PC-3 (cell line): Measurements from ENCODE around the gene CD6.

Experiments
- CTCF ChIP-seq: fragments of 300-600 bp; sonication (generic); conservative IDR thresholded peaks from 2 replicates; pipeline ENCODE4 v1.5.1; 2017; ENCODE audit warnings: antibody characterized with exemption, low read depth, mild to moderate bottlenecking, low read length
- EZH2 ChIP-seq: fragments of 300-600 bp; sonication (generic); IDR thresholded peaks from one replicate; pipeline ENCODE4 v1.6.1; 2017; ENCODE audit warnings: antibody characterized with exemption, mild to moderate bottlenecking, low read length; ENCODE audit not compliant: unreplicated experiment
- EZH2phosphoT487 ChIP-seq: fragments of 300-600 bp; sonication (generic); IDR thresholded peaks from 2 replicates; pipeline ENCODE4 v1.6.1; 2018; ENCODE audit warnings: mild to moderate bottlenecking, antibody characterized with exemption, low read length, borderline replicate concordance

- TF ChIP-seq CTCF (no peak), EZH2 (no peak), EZH2phosphoT487 (no peak)
Measured at GRCh38 chr11:60954421-60954820, 17.1 kb upstream of the CD6 start.
